GM12801 (cell line): ENCODE results near the gene SAMD14.

ENCODE experiments used
- CTCF ChIP-seq: IDR thresholded peaks from one replicate; pipeline ENCODE4 v1.5.1; 2011; ENCODE audit warnings: control low read depth; ENCODE audit not compliant: insufficient read length; ENCODE audit errors: extremely low read depth

The SAMD14 gene

GRCh38 chr17:50133769-50134099, 3.8 kb upstream of the SAMD14 start:
- no peak for TF ChIP-seq CTCF

GRCh38 chr17:50133028-50133768, 3.2 kb upstream of the SAMD14 start:
- no peak for TF ChIP-seq CTCF

GRCh38 chr17:50132104-50132794, 2.3 kb upstream of the SAMD14 start:
- TF ChIP-seq CTCF: no peak

GRCh38 chr17:50130559-50131305, 772 bp upstream of the SAMD14 start:
- TF ChIP-seq CTCF: no peak

GRCh38 chr17:50129353-50129727, 620 bp downstream of the SAMD14 start:
- TF ChIP-seq CTCF: no peak

GRCh38 chr17:50128441-50129352, 1.3 kb downstream of the SAMD14 start:
- no peak for TF ChIP-seq CTCF

GRCh38 chr17:50127697-50128361, 2.1 kb downstream of the SAMD14 start:
- no peak for TF ChIP-seq CTCF
